ENCODE data around the gene TSPAN31.
"Not testable (repeated sequence)": the region's sequence is repeated elsewhere in the genome, so short reads cannot be mapped to it uniquely, and the experiment has no call there.

TSPAN31 gene

GRCh38 chr12:57719777-57720605, 24.8 kb upstream of the TSPAN31 start:
- DNase-seq (ENCODE audit: low read depth, low spot score) = no peak
- no peak for TF ChIP-seq POLR2AphosphoS5 (IDR thresholded peaks at IDR 0.05; ENCODE audit: borderline replicate concordance, low read depth, low read length)
- no peak for TF ChIP-seq FOXP2 (optimal IDR thresholded peaks at IDR 0.05; ENCODE audit: control extremely low read depth, extremely low read length, insufficient read depth)
- no peak for TF ChIP-seq EZH2 (IDR thresholded peaks at IDR 0.05)
- Histone ChIP-seq H3K9me3 (ENCODE audit: low read depth, low read length) (no peaks in the 10 kb centered on the region), H3K36me3 (ENCODE audit: insufficient read depth, low read length) (peaks cover 4% of the 10 kb centered on the region; the same call in 1 of the 2 replicates), H3K9ac (ENCODE audit: insufficient read length) (no peak overlapping the region), H3K27ac (no peak overlapping the region), H3K4me3 (no peak overlapping the region)

- TF ChIP-seq FOXP2 (optimal IDR thresholded peaks at IDR 0.05; ENCODE audit: control extremely low read depth, extremely low read length, insufficient read depth) (no peak), EZH2 (IDR thresholded peaks at IDR 0.05) (no peak), POLR2AphosphoS5 (IDR thresholded peaks at IDR 0.05; ENCODE audit: borderline replicate concordance, low read depth, low read length) (no peak)
- no peak for DNase-seq (ENCODE audit: low read depth, low spot score)
- no peak overlapping the region for H3K27ac ChIP-seq
- H3K36me3 ChIP-seq (ENCODE audit: insufficient read depth, low read length) = peaks cover 4% of the 10 kb centered on the region; the same call in 1 of the 2 replicates
- no peaks in the 10 kb centered on the region for H3K9me3 ChIP-seq (ENCODE audit: low read depth, low read length)
- H3K9ac ChIP-seq (ENCODE audit: insufficient read length) = no peak overlapping the region
- H3K4me3 ChIP-seq = no peak overlapping the region
These were observed 23.9 kb upstream of the TSPAN31 start for GRCh38 chr12:57720606-57721595.

DNA sequence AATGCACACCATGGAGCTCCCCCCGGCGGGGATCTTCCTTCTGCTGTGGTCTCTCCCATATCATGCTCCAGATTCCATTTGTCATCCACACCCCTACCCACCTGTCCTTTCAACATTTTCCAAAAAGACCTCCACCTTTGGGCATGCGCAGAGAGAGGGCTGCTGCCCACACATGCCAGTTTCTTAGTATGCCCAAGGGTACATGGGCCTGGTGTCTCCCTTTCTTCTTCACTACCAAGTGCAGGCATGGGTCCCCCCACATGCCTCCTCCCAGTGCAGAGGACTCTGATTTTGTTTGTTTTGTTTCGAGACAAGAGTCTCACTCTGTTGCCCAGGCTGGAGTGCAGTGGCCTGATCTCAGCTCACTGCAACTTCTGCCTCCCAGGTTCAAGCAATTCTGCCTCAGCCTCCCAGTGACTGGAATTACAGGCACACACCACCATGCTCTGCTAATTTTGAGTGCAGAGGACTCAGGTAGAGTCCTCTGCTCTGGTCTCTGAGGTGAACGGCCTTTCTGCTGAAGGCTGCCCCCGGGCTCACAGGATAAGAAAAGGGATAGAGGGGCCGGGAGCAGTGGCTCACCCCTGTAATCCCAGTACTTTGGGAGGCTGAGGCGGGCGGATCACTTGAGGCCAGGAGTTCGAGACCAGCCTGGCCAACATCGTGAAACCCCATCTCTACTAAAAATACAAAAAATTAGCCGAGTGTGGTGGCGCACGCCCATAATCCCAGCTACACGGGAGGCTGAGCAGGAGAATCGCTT, 22.8 kb upstream of the TSPAN31 start:
- not testable (repeated sequence) for H3K36me3 ChIP-seq (ENCODE audit: insufficient read depth, low read length); H3K9ac ChIP-seq (ENCODE audit: insufficient read length); DNase-seq (ENCODE audit: low read depth, low spot score); H3K9me3 ChIP-seq (ENCODE audit: low read depth, low read length); H3K27ac ChIP-seq; H3K4me3 ChIP-seq

GRCh38 chr12:57722716-57723629, 21.9 kb upstream of the TSPAN31 start:
- no peak overlapping the region for H3K9ac ChIP-seq (ENCODE audit: insufficient read length)
- H3K27ac ChIP-seq = no peak overlapping the region
- H3K36me3 ChIP-seq (ENCODE audit: insufficient read depth, low read length) = no peaks in the 10 kb centered on the region; the same call in 1 of the 2 replicates
- no peak for DNase-seq (ENCODE audit: low read depth, low spot score)
- no peaks in the 10 kb centered on the region for H3K9me3 ChIP-seq (ENCODE audit: low read depth, low read length)
- no peak overlapping the region for H3K4me3 ChIP-seq
- no peak for TF ChIP-seq FOXP2 (optimal IDR thresholded peaks at IDR 0.05; ENCODE audit: control extremely low read depth, extremely low read length, insufficient read depth)
- no peak for TF ChIP-seq EZH2 (IDR thresholded peaks at IDR 0.05)
- no peak; the same call in 1 of the 2 replicates for TF ChIP-seq POLR2AphosphoS5 (IDR thresholded peaks at IDR 0.05; ENCODE audit: borderline replicate concordance, low read depth, low read length)

GRCh38 chr12:57723630-57723962, 21.2 kb upstream of the TSPAN31 start:
- Histone ChIP-seq H3K9ac (ENCODE audit: insufficient read length) (no peak overlapping the region), H3K4me3 (no peak overlapping the region), H3K9me3 (ENCODE audit: low read depth, low read length) (no peaks in the 10 kb centered on the region), H3K36me3 (ENCODE audit: insufficient read depth, low read length) (no peaks in the 10 kb centered on the region), H3K27ac (no peak overlapping the region)
- no peak for DNase-seq (ENCODE audit: low read depth, low spot score)
- TF ChIP-seq FOXP2 (optimal IDR thresholded peaks at IDR 0.05; ENCODE audit: control extremely low read depth, extremely low read length, insufficient read depth) = no peak
- TF ChIP-seq EZH2 (IDR thresholded peaks at IDR 0.05) = no peak
- no peak for TF ChIP-seq POLR2AphosphoS5 (IDR thresholded peaks at IDR 0.05; ENCODE audit: borderline replicate concordance, low read depth, low read length)

DNA sequence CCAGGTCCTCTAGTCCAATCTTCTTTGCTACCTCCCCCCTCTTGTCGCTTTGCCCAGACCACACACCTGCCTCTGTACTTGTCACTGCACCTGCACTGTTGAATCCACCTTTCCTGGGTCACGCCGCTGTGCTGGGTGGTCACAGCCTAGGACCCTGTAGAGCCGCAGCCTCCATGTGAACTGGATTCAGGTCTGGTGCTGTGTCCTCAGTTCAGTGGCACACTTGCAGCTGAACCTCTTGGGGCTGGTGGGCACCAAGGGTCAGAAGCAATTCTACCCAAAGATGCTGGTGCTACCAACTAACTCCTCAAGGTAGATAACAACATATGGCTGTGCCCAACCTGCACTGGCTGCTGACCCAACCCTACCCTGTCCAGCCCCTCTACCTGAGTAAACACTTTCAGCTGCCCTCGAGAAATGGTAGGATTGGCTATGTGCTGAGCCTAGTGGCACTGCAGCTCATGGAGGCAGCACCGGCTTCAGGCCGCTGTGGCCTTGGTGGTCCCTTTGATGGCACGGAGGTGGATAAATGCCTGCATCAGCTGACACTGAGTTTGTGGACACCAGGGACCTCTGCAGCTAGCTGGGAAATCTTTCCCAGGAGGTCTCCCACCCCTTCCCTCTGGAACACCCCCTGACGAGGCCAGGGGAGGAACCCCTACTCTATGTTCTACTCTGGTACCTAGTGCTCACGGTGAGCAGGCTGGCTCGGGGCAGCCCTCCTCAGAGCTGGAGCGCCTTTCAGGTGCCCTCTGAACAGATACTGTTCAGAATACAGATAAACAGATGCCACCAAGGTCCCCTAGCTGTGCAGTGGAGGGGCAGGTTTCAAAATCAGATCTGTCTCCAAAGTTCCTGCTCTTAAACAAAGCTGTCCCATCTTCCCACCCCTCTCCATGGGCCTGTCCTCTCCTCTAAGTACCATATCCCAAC, 20.6 kb upstream of the TSPAN31 start:
- TF ChIP-seq POLR2AphosphoS5 (IDR thresholded peaks at IDR 0.05; ENCODE audit: borderline replicate concordance, low read depth, low read length) (no peak), FOXP2 (optimal IDR thresholded peaks at IDR 0.05; ENCODE audit: control extremely low read depth, extremely low read length, insufficient read depth) (no peak), EZH2 (IDR thresholded peaks at IDR 0.05) (no peak)
- Histone ChIP-seq H3K9me3 (ENCODE audit: low read depth, low read length) (no peaks in the 10 kb centered on the region), H3K36me3 (ENCODE audit: insufficient read depth, low read length) (no peaks in the 10 kb centered on the region), H3K4me3 (no peak overlapping the region), H3K27ac (no peak overlapping the region), H3K9ac (ENCODE audit: insufficient read length) (no peak overlapping the region)
- no peak for DNase-seq (ENCODE audit: low read depth, low spot score)
